D721Med (cell line): ENCODE data around the gene ENKD1.

Source experiments
- DNase-seq: peaks from one replicate; pipeline ENCODE4 v3.0.0; 2011; ENCODE audit warnings: low spot score; ENCODE audit not compliant: insufficient read length
- FAIRE-seq: peaks from 2 replicates; lab custom pipeline; 2011; peaks lifted over from hg19 to GRCh38; lab: Jason Lieb, UNC
- CTCF ChIP-seq: IDR thresholded peaks from 2 replicates; pipeline ENCODE4 v1.5.1; 2012; ENCODE audit warnings: mild to moderate bottlenecking, control low read depth; ENCODE audit not compliant: insufficient read depth; ENCODE audit errors: missing control alignments

ENKD1 gene

DNA sequence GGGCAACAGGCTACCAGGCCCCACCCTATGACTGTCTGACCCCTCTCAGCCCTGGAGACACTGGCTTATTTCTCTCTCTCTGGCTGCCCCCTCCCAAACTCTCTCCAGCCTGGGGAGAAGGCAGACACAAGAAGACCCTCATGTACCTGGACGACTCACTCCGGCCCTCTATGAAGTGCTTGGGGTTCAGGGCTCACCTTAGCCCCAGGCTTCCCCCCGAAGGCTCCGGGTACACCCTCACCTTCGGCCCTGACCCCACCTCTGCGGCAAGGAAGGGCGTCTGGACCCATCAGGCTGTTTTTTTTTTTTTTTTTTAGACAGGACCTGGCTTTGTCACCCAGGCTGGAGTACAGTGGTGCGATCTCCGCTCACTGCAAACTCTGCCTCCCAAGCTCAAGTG lies 22.5 kb downstream of the ENKD1 start:
- DNase-seq: no peak
- no peak for FAIRE-seq

DNA sequence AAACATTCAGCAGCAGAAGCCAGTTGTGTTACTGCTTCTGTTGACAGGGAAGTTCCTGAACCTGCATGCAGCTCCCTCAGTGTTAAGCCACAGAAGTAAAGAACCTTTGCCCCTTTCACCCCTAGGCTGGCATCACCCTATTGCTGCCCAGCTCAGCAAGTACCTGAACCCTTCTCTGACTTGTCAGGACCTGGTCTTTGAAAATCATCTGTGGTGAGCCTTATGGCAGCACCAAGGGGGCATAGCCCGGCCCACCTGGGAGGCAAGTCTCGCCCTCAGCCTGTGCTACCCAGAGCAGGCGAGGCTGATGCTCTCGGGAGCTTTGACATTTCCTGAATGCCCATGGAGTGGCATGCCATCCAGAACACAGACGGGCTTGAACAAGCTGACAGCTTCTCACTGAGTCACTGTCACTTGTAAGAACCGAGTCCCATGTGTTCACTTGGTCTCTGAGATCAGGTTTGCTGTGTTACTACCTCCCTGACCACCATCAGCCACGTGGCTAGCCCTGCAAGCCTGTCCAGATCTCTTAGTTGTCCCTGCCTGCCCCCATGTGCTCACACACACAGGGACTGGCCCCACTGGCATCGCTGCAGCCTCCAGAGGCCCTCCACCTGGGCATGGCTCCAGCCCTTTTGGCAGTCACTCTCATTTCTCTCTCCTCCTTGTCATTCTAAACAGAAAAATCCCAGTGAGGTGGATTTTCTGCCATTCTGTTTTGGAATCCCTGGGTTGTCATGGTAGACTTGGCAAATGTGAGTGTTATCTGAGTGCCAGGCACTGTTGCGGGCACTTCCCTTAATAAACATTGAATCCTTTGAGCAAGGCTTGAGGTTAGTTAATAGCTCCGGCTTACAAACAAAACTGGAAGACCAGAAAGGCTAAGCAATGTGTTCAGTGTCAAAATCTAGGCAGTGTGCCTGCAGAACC lies 24.5 kb downstream of the ENKD1 start:
- DNase-seq: no peak
- no peak for TF ChIP-seq CTCF
- FAIRE-seq: no peak

More for the DNA sequence above, 22.5 kb downstream of the ENKD1 start:
- no peak for TF ChIP-seq CTCF

DNA sequence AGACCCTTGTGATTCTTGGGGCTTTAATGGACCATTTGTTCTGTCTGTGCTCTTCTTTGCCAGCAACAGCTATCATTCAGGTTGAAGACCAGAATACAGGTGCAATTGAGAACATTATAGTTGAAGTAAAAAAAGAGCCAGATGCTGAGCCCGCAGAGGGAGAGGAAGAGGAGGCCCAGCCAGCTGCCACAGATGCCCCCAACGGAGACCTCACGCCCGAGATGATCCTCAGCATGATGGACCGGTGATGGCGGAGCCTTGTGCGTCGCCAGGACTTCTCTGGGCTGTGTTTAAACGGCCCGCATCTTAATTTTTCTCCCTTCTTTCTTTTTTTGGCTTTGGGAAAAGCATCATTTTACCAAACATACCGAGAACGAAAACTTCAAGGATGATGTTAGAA lies 28.9 kb downstream of the ENKD1 start:
- FAIRE-seq: no peak
- TF ChIP-seq CTCF: no peak
- no peak for DNase-seq

GRCh38 chr16:67636713-67637112 lies 29.8 kb downstream of the ENKD1 start:
- TF ChIP-seq CTCF: no peak
- no peak for DNase-seq
- no peak for FAIRE-seq

GRCh38 chr16:67632415-67633172 lies 34.0 kb downstream of the ENKD1 start:
- TF ChIP-seq CTCF: no peak
- no peak for DNase-seq
- no peak for FAIRE-seq

DNA sequence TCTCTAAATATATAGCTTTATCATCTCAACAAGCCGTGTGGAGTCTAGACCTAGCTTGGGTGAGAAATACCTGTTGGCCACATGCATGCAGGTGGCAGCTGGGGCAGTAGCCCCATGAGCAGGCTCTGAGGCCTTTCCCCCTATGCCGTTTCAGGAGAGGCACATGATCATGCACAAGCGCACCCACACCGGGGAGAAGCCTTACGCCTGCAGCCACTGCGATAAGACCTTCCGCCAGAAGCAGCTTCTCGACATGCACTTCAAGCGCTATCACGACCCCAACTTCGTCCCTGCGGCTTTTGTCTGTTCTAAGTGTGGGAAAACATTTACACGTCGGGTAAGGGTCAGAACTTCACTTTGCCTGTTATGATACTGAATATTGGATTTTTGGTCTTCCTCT lies 38.3 kb downstream of the ENKD1 start:
- FAIRE-seq (no peak), DNase-seq (no peak)

More for the DNA sequence above, 38.3 kb downstream of the ENKD1 start:
- TF ChIP-seq CTCF: no peak
